TTC549 (cell line): ENCODE data around the gene DIP2B.
"Not testable (repeated sequence)": the region's sequence is repeated elsewhere in the genome, so short reads cannot be mapped to it uniquely, and the experiment has no call there.

ENCODE experiments used
- FAIRE-seq: peaks from 2 replicates; lab custom pipeline; 2012; peaks lifted over from hg19 to GRCh38; lab: Jason Lieb, UNC

Gene DIP2B

DNA sequence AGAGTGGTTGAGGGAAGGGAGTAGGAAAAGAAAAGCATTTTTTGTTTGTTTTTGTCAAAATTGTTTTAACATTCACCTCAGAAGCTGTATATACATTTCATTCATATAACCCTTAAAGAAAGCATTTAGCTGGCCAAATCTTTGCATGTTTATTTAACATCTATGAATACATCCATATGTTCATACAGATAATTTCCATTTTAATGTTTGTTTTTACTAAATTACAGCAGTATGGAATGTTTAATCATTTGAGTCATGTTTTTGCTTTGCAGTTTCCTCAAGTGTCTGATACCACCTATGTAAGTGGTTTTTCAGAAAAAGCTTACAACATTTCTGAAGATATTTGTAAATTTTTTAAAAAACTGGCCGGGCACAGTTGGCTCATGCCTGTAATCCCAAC lies 174.8 kb downstream of the DIP2B start:
- no peak for FAIRE-seq

DNA sequence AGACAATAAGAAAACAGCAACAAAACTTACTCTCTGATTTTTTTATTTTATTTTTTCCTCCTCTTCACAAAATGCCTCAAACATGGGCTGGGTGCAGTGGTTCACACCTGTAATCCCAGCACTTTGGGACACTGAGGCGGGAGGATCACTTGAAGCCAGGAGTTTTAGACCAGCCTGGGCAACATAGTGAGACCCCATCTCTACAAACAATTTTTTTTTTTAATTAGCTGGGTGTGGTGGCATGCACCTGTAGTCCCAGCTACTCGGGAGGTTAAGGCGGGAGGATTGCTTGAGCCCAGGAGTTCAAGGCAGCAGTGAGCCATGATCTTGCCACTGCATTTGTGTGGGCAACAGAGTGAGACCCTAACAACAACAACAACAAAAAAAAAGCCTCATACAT lies 176.3 kb downstream of the DIP2B start:
- not testable (repeated sequence) for FAIRE-seq

DNA sequence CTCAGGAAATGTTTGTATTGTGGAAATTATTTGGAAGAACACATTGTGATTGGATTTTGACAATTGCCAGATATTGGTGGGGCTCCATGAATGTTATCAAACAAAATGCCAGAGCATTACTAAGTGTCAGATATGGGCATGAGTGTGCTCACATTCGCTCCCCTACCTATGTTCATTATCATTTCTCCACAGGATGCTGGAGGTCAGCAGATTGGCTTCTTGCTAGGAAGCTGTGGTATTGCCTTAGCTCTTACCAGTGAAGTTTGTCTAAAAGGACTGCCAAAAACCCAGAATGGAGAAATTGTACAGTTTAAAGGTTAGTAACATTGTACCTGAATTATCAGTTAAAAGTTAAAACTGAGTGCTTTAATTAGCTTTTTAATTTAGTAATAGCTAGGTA lies 180.9 kb downstream of the DIP2B start:
- no peak for FAIRE-seq

DNA sequence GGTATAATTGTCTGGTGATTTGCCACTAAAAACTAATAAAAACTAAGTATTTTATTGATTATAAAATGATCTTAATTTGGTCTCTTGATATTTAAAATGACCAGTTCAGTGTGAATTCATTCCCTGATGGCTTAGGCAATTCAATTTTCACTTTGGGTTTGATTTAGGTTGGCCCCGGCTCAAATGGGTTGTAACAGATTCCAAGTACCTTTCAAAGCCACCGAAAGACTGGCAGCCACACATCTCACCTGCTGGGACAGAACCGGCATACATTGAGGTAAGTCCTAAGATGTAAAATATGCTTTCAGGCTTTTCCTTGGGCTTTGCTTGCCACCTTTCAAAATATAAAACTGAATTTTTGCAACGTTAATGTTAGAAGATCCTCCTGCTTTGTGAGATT lies 181.6 kb downstream of the DIP2B start:
- no peak for FAIRE-seq

DNA sequence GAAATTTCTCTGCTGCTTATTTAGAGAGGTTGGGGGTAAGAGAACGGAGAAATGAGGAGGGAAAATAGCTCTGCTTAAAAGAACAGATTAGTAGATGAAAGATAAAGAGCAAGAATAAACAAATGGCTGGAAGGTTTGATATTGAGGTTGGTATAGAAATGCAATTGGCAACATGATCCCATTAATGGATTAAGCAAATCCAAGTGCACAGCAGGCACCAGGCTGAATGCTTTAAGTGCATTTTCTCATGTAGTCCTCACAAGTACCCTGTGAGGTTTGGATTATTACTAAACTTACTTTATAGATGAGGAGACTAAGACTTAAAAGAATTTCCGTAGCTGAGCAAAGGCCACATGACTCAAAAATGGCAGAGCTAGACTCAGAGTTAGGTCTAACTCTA lies 182.2 kb downstream of the DIP2B start:
- FAIRE-seq: no peak

DNA sequence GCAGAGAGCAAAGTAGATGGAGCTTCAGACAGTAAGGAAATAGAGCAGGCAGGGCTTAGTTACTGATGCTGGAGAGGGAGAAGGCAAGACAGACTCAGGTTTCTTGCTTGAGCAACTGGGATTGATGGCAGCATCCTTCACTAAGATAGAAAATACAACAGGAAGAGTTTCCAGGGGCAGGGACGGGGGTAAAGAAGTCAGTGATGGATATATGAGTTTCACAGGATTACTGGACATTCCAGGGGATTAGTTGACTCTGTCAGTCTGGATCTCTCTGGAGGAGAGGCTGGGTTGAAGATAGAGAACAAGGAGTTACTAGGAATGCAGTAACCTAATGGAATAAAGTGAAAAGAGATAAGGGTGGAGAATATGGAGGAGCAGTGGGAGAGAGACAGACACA lies 184.7 kb downstream of the DIP2B start:
- no peak for FAIRE-seq

DNA sequence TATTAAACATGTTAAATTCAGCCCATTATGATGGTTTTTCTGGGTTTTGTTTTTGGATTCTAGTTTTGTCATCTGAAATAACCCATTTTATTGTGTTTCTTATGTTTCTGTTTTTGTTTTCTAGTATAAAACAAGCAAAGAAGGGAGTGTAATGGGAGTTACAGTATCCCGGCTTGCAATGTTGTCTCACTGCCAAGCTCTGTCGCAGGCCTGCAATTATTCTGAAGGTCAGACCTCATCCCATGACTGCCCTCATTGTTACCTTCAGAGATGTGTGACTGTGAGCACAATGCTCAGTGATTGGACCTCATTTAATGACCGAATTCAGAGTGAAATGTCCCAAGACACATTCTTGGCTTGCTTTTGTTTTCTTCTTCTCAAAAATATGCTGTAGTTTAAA lies 186.1 kb downstream of the DIP2B start:
- no peak for FAIRE-seq

DNA sequence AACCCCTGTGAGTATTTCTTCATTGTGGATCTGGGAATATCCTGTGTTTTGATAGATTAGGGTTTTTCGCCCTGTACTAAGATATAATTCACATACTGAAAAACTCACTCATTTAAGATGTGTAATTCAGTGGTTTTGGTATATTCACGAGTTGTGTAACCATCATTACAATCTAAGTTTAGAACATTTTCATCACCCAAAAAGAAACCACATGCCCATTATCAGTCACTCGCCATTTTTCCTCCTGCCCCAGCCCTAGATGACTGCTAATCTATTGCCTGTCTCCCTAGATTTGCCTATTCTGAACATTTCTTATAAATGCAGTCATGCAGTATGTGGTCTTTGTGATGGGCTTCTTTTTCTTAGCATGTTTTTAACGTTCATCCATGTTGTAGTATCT lies 191.2 kb downstream of the DIP2B start:
- no peak for FAIRE-seq

DNA sequence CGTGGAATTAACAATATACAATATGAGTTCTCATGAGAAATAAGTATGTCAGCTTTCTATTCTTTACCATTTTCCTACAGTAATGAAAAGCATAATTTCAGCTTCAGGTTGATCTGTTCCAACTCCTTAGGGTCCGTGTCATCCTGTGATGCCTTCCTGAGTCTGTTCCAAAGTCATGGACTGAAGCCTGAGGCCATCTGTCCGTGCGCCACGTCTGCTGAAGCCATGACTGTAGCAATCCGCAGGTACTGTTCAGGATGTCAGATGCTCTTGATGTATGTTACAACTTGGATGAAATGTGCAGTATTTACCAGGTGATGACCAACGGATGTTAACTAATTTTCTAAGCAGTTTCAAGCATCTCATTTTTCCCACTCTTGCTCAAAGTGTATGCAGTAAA lies 192.1 kb downstream of the DIP2B start:
- FAIRE-seq: no peak

DNA sequence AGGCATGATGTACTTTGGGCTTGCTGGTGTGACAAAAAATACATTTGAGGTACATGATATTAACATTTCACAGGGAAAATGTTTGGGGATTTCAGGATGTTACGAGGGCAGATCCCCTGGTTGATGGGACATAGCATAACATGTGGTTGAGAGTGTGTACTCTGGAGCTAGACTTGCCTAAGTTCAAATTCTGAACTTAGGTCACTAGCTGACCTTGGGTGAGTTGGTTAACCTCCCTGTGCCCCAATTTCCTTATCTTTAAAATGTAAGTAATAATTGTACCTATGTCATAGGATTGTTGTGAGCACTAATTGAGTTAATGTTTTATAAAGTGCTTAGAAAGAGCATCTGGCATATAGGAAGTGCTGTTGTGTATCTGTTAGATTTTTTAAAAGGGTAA lies 194.4 kb downstream of the DIP2B start:
- no peak for FAIRE-seq

DNA sequence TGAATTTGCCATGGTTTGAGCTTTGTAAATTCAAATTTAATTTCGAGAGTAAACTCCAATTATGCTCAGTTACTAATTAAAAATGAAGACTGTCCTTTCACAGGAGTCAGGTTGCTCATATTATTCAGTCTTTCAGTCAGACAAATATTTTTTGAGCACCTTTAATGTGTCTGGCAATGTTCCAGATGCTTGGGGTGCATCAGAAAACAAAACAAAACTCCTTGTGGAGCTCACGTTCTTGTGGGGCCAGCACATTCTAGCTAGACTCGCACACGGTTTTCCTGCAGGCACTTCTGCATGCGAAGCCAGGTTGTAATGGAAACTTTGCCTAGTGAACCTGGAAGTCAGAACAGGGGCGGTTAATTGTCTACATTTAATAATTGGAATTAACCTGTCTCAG lies 195.2 kb downstream of the DIP2B start:
- no peak for FAIRE-seq

DNA sequence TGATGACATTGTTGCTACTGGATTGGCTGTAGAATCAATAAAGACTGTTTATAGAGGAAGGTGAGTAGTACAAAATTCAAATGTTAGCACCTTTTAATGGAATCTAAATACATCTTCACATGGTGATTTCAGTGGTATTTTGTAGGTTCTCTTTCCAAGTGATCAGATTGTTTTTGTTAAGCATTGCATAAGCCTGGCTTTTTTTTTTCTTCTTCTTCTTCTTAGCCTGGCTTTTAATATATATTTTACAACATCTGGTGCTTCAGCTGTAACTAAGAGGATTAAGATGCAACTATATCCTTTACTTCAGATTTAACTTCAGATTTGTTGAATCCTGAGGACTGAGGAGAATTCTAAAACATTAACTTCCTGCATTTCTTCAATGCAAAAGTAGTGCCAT lies 201.8 kb downstream of the DIP2B start:
- FAIRE-seq: no peak

DNA sequence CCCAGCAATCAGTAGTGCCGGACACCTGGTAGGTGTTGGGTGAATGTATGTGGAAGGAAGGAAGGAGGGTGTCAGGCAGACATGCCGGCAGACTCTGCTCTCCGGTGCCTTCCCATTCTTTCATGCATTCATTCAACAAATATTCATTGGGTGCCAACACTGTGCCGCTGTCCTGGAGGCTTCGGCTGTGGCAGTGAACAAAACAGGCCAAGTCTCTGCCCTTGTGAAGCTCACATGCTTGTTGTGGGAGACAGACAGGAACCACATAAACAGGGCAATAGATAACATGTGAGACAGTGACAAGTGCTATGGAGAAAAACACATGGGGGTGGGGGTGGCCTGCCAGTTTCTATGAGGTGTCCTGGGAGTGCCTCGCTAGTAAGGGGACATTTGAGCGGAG lies 202.6 kb downstream of the DIP2B start:
- FAIRE-seq: no peak

DNA sequence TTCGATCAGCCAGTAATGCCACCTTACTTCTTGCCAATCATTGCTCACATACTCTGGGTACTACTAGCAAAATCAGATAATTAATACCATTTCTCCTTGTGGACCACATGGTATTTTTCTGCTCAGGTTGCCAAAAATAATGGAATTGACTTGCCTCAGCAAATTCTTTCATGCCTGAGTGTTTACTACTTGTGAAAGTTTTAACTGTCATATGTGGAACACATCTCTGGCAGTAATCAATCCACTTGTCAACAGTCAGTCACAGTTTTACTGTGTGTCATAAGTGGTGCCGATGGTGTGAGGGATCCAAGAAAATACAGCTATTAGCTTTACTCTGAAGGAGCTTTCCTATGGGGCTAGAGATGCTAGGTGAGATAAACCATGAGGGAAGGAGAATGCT lies 203.8 kb downstream of the DIP2B start:
- FAIRE-seq: no peak

DNA sequence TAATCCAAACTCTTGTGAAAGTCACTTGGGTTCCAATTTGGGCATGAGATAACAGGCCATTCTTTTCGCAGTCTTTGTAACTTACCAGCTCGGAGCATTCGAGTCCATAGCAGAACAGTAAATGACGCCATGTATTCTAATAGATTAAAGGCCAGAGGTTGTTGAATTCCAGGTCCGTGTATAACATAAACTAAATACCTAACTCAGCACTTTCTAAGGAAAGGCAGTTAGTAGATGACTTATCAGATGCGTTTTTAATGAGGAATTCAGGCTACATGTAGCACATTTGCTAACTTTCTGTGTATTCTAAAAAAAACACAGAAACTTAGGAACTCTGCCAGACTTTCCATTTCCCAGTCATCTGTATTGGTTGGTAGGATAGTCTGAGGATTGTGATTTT lies 206.3 kb downstream of the DIP2B start:
- FAIRE-seq: no peak

DNA sequence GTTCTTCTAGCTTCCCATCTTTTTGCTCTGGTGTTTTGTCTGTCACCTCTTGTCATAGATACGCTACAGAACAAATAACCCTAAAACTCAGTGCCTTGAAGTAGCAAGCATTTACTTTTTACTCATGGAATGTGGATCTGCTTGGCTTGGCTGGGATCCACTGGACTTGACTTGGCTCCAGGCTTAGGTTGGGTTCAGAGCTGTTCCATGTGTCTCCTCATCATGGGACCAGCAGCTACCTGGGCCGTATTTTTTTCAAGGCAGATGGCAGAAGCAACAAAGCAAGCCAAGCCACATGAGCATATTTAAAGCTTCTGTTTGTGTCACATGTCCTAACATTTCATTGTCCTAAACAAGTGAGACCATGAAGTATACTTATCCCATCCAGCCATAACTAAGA lies 210.4 kb downstream of the DIP2B start:
- no peak for FAIRE-seq

DNA sequence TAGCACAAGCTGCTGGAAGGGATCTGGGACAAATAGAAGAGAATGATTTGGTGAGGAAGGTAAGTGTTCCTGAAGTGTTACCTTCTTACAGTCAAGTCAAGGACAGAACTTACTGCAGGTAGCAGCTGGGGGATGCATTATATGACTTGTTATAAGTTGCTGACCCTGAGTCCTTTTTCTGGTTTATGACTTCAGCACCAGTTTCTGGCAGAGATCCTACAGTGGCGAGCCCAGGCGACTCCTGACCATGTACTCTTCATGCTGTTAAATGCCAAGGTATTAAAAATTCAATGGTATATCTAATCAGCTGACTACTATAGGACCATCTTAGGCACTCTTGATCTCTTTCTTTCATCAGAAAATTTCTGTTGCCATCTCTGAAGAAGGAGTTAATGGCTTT lies 214.0 kb downstream of the DIP2B start:
- no peak for FAIRE-seq

DNA sequence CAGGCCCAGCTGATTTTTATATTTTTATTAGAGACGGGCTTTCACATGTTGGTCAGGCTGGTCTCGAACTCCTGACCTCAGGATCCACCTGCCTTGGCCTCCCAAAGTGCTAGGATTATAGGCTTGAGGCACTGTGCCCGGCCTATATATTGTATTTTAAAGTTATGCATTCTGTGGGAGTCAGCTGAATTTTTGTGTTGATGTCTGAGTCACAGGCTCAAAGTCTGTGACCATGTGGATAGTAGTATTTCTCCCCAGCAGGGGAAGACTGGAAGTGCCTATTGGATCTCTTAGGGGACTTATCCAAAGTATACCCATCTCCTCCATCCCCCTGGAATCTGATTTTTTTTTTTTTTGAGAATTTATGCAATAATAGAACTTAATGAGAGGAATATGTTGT lies 215.3 kb downstream of the DIP2B start:
- no peak for FAIRE-seq

DNA sequence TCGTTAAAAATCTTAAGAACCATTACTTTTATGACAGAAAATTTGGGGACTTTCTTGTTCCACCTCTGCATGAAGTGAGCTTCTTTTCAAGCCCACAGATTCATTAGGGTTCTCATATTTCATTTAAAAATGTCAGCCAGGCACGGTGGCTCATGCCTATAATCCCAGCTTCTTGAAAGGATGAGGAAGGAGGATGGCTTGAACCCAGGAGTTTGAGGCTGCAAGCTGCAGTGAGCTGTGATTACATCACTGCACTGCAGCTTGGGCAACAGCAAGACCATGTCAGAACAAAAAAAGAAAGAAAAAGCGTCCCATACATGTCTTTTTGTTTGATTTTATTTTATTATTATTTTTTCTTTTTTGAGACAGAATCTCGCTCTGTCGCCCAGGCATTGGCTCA lies 215.7 kb downstream of the DIP2B start:
- no peak for FAIRE-seq

DNA sequence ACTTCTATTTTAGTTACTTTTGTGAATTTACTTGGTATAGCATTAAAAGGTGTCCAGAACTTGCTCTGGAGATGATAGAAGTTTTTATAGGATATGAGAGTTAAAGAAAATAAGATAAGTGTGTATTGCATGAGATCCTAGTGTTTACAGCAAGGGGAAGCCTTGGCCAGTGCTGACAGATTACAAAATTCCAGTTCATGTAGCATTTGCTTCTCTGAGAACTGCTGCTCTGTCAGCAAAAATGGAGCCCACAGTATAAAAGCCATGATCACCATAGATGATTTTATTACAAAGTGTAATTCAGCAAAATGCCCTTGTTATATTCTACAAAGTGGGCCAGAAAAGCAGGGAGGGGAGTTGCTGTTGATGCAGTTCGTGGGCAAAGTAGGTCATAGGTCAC lies 219.1 kb downstream of the DIP2B start:
- no peak for FAIRE-seq

DNA sequence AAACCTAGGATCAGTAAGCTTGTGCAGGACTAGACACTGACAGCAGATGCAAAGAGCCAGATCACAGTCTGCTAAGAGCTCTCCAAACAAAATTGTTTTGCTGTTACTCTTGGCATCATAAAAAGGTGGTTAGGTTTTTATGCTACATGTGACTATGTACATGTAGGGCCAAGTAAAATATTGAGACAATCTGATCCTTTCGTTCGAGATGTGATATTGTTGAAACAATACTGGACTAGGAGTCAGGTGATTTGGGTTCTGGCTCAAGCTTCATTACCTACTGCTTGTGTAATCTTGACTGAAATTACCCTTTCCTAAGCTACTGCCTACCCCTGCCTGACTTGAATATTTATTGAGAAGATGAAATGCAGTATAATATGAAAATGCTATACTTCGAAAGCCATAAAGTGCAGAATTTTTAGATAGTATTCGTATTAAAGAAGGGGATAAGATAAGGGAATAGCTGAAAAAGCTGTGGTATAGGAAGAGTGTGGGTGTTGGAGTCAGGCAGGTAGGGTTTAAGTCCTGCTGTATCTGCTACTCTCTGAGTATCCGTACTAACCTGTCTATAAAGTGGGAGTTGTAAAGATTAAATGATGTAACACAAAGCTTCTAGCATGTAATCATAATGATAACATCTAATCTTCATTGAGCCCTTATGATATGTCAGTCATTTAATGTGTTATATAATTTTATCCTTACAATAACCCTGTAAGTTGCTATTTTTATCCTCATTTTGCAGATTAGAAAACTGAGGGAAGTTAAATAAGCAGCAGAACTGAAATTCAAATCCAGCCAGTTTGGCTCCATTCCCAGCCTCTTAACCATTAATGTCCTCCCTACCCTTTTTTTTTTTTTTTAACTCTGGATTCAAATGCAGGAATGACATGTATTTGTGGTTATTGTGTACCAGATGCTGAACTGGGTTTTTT lies 220.5 kb downstream of the DIP2B start:
- FAIRE-seq: no peak

DNA sequence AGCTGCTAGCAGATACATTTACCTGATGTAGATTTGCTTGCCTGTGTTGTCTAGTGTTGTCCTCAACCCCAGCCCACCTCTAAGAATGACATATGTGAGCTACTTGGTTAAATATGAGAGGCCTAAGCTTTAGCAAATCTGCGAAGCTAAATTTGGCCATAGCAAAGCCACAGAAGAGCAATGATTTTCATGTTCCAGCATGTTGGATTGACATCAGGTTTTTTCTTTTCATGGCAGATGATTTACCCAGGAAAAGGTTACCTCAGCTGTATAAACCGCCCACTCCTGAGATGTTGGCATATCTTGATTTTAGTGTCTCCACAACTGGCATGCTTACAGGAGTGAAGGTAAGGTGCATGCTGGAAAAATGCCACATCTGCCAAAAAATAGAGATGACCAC lies 222.7 kb downstream of the DIP2B start:
- FAIRE-seq: no peak

DNA sequence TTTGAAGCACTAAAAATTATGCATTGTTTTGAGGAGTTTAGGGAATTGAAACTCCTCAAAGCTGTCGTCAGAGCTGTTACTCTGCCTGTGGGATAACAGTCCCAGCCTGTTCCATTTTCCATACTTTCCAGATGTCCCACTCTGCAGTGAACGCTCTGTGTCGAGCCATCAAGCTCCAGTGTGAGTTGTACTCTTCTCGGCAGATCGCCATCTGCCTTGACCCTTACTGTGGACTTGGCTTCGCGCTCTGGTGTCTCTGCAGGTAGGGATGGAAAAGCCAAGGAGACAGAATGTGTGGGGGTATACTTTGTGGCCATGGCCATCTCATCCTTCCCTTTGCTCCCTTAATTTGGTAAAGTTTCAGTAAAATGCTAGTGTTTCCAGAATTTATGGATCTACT lies 223.6 kb downstream of the DIP2B start:
- no peak for FAIRE-seq

DNA sequence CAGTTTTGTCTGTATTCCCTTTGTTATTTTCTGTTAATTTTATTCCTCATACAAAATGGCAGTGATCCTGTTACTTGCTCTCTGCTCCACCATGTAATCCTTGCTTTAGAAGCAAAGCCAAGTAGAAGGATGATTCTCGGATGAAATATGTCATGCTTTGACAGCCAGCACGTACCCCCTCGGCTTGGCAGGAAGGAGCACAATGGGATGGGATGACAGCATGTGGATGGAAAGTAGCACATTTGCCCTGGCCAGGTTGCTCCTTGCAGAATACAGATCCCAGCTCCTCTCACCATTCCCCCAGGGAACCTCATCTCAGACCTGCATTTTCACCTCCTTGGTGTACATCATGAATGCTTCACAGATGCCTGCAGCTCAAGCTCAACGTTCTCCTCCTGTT lies 224.1 kb downstream of the DIP2B start:
- no peak for FAIRE-seq

DNA sequence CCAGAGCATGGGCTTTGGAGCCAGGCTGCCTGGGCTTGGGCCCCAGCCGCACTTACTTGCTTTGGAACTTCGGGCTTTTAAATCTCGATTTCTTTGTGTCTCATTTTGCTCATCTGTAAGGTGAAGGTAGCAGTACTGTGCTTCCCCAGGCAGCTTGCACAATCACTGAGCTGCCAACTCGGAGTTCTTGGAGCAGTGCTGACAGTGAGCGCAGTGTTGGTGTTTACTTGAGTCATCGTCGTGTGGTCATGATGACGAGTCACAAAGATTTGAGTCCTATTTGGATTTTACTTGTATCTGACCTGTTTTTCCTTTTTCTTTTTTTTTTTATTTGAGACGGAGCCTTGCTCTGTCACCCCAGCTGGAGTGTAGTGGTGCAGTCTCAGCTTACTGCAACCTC lies 227.8 kb downstream of the DIP2B start:
- no peak for FAIRE-seq
